NCI-H1105 (cell line): ENCODE data around the gene PTPN11.
"Not testable (repeated sequence)": the region's sequence is repeated elsewhere in the genome, so short reads cannot be mapped to it uniquely, and the experiment has no call there.

Experiments used
- DNase-seq: peaks from one replicate; lab custom pipeline; 2025; lab: John Stamatoyannopoulos, UW

Gene PTPN11

GRCh38 chr12:112418608-112419296 is at the start of gene PTPN11:
PTPN11 (plus strand) TSS chr12:112418947; CDS start chr12:112419112, 165 bp downstream.
- DNase-seq: peak; percentile 69

- no peak for DNase-seq
Measured at GRCh38 chr12:112370199-112370598, 48.5 kb upstream of the PTPN11 start.

GRCh38 chr12:112370868-112371510 is 47.8 kb upstream of the PTPN11 start:
- no peak for DNase-seq

- DNase-seq: no peak
Measured at GRCh38 chr12:112374166-112374740, 44.5 kb upstream of the PTPN11 start.

- DNase-seq: peak; percentile 4
Measured at GRCh38 chr12:112375105-112375504, 43.6 kb upstream of the PTPN11 start.

- DNase-seq: peak; percentile 16
Measured at GRCh38 chr12:112380663-112381405, 37.9 kb upstream of the PTPN11 start.

GRCh38 chr12:112381406-112381882 is 37.3 kb upstream of the PTPN11 start:
- DNase-seq: peak; percentile 31

- peak; percentile 94 for DNase-seq
Measured at GRCh38 chr12:112381883-112382796, 36.6 kb upstream of the PTPN11 start, which contains the start of gene HECTD4. HECTD4 (minus strand) TSS chr12:112382431; CDS start chr12:112382128, 303 bp downstream.

- DNase-seq: no peak
Measured at GRCh38 chr12:112382866-112383265, 35.9 kb upstream of the PTPN11 start.

- DNase-seq: no peak
Measured at GRCh38 chr12:112386726-112387125, 32.0 kb upstream of the PTPN11 start.

- DNase-seq: no peak
Measured at GRCh38 chr12:112389228-112389627, 29.5 kb upstream of the PTPN11 start.

- DNase-seq: not testable (repeated sequence)
Measured at GRCh38 chr12:112389922-112390654, 28.7 kb upstream of the PTPN11 start.

- DNase-seq: no peak
Measured at GRCh38 chr12:112393328-112393727, 25.4 kb upstream of the PTPN11 start.

- no peak for DNase-seq
Measured at GRCh38 chr12:112401054-112401453, 17.7 kb upstream of the PTPN11 start.

GRCh38 chr12:112401903-112402498 is 16.7 kb upstream of the PTPN11 start:
- DNase-seq: no peak

GRCh38 chr12:112406519-112407488 is 11.9 kb upstream of the PTPN11 start:
- no peak for DNase-seq

- DNase-seq: not testable (repeated sequence)
Measured at GRCh38 chr12:112407683-112408082, 11.1 kb upstream of the PTPN11 start.

GRCh38 chr12:112408621-112409020 is 10.1 kb upstream of the PTPN11 start:
- DNase-seq: no peak
